ENCODE measurements around the gene MOB3B.

DNA sequence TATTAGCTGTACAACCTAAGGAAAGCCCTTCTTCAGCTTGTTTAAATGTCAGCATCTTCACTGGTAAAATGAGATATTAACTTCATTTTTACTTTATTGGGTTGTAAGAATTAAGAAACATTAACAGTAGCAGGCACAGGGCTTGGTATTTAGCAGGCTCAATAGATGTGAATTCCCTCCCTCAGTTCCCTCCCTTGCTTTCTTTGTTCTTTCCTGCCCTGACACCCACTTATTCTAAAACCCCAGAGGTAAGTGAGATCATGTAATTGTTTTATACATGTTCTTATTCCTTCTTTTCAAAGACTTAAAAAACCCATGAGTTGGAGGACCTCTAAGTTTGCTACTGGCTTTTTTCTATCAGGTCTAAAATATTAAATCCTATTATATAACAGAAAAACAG lies 78.9 kb downstream of the MOB3B start:
- TF ChIP-seq, protein P1, sequence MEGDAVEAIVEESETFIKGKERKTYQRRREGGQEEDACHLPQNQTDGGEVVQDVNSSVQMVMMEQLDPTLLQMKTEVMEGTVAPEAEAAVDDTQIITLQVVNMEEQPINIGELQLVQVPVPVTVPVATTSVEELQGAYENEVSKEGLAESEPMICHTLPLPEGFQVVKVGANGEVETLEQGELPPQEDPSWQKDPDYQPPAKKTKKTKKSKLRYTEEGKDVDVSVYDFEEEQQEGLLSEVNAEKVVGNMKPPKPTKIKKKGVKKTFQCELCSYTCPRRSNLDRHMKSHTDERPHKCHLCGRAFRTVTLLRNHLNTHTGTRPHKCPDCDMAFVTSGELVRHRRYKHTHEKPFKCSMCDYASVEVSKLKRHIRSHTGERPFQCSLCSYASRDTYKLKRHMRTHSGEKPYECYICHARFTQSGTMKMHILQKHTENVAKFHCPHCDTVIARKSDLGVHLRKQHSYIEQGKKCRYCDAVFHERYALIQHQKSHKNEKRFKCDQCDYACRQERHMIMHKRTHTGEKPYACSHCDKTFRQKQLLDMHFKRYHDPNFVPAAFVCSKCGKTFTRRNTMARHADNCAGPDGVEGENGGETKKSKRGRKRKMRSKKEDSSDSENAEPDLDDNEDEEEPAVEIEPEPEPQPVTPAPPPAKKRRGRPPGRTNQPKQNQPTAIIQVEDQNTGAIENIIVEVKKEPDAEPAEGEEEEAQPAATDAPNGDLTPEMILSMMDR (IDR thresholded peaks at IDR 0.05; ENCODE audit: low read length) = no peak
- no peak for TF ChIP-seq EZH2 (IDR thresholded peaks at IDR 0.05; ENCODE audit: borderline replicate concordance, low read length)
